ENCODE data around the gene MYBPC1. TPM values are rescaled to one million over a fixed set of nuclear protein-coding genes. Genes with fewer than 3 reads are reported as not detected.
"Not testable (repeated sequence)": the region's sequence is repeated elsewhere in the genome, so short reads cannot be mapped to it uniquely, and the experiment has no call there.

MYBPC1 gene
- total RNA-seq, 1 donor from 2014 or later: 7.3 TPM

GRCh38 chr12:101722392-101722791, 127.6 kb downstream of the MYBPC1 start:
- no peak for DNase-seq
- H3K36me3 ChIP-seq: peaks cover 83% of the 10 kb centered on the region
- intact Hi-C loops (cut with micrococcal nuclease): no loop called here
- no peaks in the 10 kb centered on the region for H3K4me1 ChIP-seq
- no peak overlapping the region for H3K27ac ChIP-seq (replicated peaks)
- TF ChIP-seq CTCF (IDR thresholded peaks at IDR 0.05; ENCODE audit: borderline replicate concordance): no peak
- no peak overlapping the region for H3K4me3 ChIP-seq
- H3K9me3 ChIP-seq (replicated peaks): no peaks in the 10 kb centered on the region
- H3K27me3 ChIP-seq (ENCODE audit: low read depth): no peaks in the 10 kb centered on the region

- Histone ChIP-seq H3K4me1 (no peaks in the 10 kb centered on the region), H3K36me3 (peaks cover 93% of the 10 kb centered on the region), H3K9me3 (replicated peaks) (no peaks in the 10 kb centered on the region), H3K27ac (replicated peaks) (no peak overlapping the region), H3K27me3 (ENCODE audit: low read depth) (no peaks in the 10 kb centered on the region), H3K4me3 (no peak overlapping the region)
- TF ChIP-seq CTCF (IDR thresholded peaks at IDR 0.05; ENCODE audit: borderline replicate concordance): no peak
- intact Hi-C loops (cut with micrococcal nuclease): no loop called here
- no peak for DNase-seq
These were observed 132.3 kb downstream of the MYBPC1 start for GRCh38 chr12:101727098-101727497.

- Histone ChIP-seq H3K4me3 (no peak overlapping the region), H3K27ac (replicated peaks) (no peak overlapping the region), H3K4me1 (no peaks in the 10 kb centered on the region), H3K9me3 (replicated peaks) (no peaks in the 10 kb centered on the region), H3K27me3 (ENCODE audit: low read depth) (no peaks in the 10 kb centered on the region), H3K36me3 (peaks cover 89% of the 10 kb centered on the region)
- TF ChIP-seq CTCF (IDR thresholded peaks at IDR 0.05; ENCODE audit: borderline replicate concordance): no peak
- intact Hi-C loops (cut with micrococcal nuclease): no loop called here
- DNase-seq: no peak
These were observed 135.1 kb downstream of the MYBPC1 start for GRCh38 chr12:101729842-101730241.

- Histone ChIP-seq H3K9me3 (replicated peaks) (no peaks in the 10 kb centered on the region), H3K27ac (replicated peaks) (no peak overlapping the region), H3K27me3 (ENCODE audit: low read depth) (no peaks in the 10 kb centered on the region), H3K4me3 (no peak overlapping the region), H3K4me1 (no peaks in the 10 kb centered on the region), H3K36me3 (peaks cover 78% of the 10 kb centered on the region)
- TF ChIP-seq CTCF (IDR thresholded peaks at IDR 0.05; ENCODE audit: borderline replicate concordance): no peak
- intact Hi-C loops (cut with micrococcal nuclease): no loop called here
- DNase-seq: no peak
These were observed 137.5 kb downstream of the MYBPC1 start for GRCh38 chr12:101732318-101732717.

GRCh38 chr12:101733166-101733565, 138.4 kb downstream of the MYBPC1 start:
- H3K27ac ChIP-seq (replicated peaks): no peak overlapping the region
- intact Hi-C loops (cut with micrococcal nuclease): no loop called here
- TF ChIP-seq CTCF (IDR thresholded peaks at IDR 0.05; ENCODE audit: borderline replicate concordance): no peak
- H3K4me3 ChIP-seq: no peak overlapping the region
- peaks cover 78% of the 10 kb centered on the region for H3K36me3 ChIP-seq
- no peak for DNase-seq
- H3K4me1 ChIP-seq: no peaks in the 10 kb centered on the region
- no peaks in the 10 kb centered on the region for H3K9me3 ChIP-seq (replicated peaks)
- no peaks in the 10 kb centered on the region for H3K27me3 ChIP-seq (ENCODE audit: low read depth)

- H3K27ac ChIP-seq (replicated peaks); H3K27me3 ChIP-seq (ENCODE audit: low read depth); DNase-seq; H3K4me3 ChIP-seq; intact Hi-C loops (cut with micrococcal nuclease); H3K4me1 ChIP-seq; H3K9me3 ChIP-seq (replicated peaks): not testable (repeated sequence)
- H3K36me3 ChIP-seq: peaks cover 78% of the 10 kb centered on the region
These were observed 139.7 kb downstream of the MYBPC1 start for GRCh38 chr12:101734482-101734881.

Other genes starting within 250 kb of the MYBPC1 start
- 93.0 TPM for gene ARL1, start 187.2 kb upstream of the MYBPC1 start, total RNA-seq
- gene SPIC, start 119.6 kb upstream of the MYBPC1 start, total RNA-seq: not detected
- 132 TPM for gene CHPT1, start 102.7 kb downstream of the MYBPC1 start, total RNA-seq
- gene SYCP3, start 144.5 kb downstream of the MYBPC1 start, total RNA-seq: not detected
- gene GNPTAB, start 236.0 kb downstream of the MYBPC1 start, total RNA-seq: 55.2 TPM

Measured in left ventricle myocardium inferior (tissue), 1 donor.